BJ (cell line): ENCODE data around the gene NXPH3. TPM values are rescaled to one million over a fixed set of nuclear protein-coding genes. Genes with fewer than 3 reads are reported as not detected.
"Not testable (repeated sequence)": the region's sequence is repeated elsewhere in the genome, so short reads cannot be mapped to it uniquely, and the experiment has no call there.

Experiments
- CTCF ChIA-PET: fragments of 350-600 bp; formaldehyde crosslinking; extraction: SDS; loops from one replicate; lab custom pipeline; 2021; ENCODE audit warnings: antibody characterized with exemption, inconsistent platforms; lab: Yijun Ruan, JAX
- POLR2A ChIA-PET: fragments of 300-600 bp; sonication (Branson Sonifier 250); formaldehyde crosslinking; extraction: SDS; loops from one replicate; lab custom pipeline; 2021; ENCODE audit warnings: antibody characterized with exemption; lab: Charles Lee
- DNase-seq: peaks from one replicate; pipeline ENCODE4 v3.0.0-alpha.2; 2011; ENCODE audit warnings: low read depth
- H3K27me3 ChIP-seq: 2 replicates; pipeline ENCODE4 v1.6.0; 2011; ENCODE audit warnings: low read length; ENCODE audit not compliant: control insufficient read depth, insufficient read depth
- H3K36me3 ChIP-seq: 2 replicates; pipeline ENCODE4 v1.5.1; 2011; ENCODE audit warnings: low read length; ENCODE audit not compliant: control insufficient read depth, insufficient read depth
- H3K4me3 ChIP-seq: 2 replicates; pipeline ENCODE4 v1.5.1; 2011; ENCODE audit warnings: low read depth, mild to moderate bottlenecking, control low read depth, low read length
- polyA plus RNA-seq: library from polyadenylated mRNA; depleted of rRNA; stranded (reverse); fragments of >200 nt; gene quantifications from 2 replicates; pipeline ENCODE4 v1.2.3, GENCODE V29; 2011
- TF ChIP-seq, protein P1 (sequence below): IDR thresholded peaks from 2 replicates; pipeline ENCODE4 v1.5.1; 2011; ENCODE audit warnings: low read depth, mild to moderate bottlenecking, control low read depth, inconsistent platforms, low read length, moderate library complexity; ENCODE audit not compliant: insufficient read depth

The NXPH3 gene
- polyA plus RNA-seq, 1 experiment = 9.3 TPM

DNA sequence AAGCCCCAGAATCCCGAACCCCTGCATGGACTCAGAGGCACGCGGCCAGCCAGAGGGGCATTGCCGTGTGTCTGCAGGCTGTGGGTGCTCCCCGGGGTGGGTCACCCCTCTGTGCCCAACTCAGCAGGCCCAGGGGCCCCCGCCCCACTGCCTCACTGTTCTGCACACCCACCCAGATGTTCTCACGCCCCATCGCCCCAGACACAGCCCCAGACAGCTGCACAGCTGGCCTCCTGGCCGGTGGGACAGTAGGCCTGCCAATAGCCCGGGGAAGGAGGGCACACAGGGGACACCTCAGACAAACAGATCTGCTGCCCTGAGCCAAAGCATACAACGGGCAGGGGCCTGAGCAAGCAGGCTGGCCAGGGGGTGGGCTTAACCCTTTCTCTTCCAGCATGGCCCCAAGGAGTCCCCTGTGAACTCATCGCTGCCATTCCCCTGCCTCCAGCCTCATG lies 27.6 kb upstream of the NXPH3 start:
- Histone ChIP-seq H3K4me3 (no peak overlapping the region), H3K36me3 (no peaks in the 10 kb centered on the region), H3K27me3 (peaks cover 9% of the 10 kb centered on the region)
- DNase-seq = no peak
- ChIA-PET CTCF (interaction anchor here (1.1 to 5.5 kb wide), 8 partner anchors 9 to 116 kb away, joined by 3 to 43 read pairs (median 4); no protein-coding TSS in a partner anchor), POLR2A (no interaction called here)
- TF ChIP-seq, protein P1, sequence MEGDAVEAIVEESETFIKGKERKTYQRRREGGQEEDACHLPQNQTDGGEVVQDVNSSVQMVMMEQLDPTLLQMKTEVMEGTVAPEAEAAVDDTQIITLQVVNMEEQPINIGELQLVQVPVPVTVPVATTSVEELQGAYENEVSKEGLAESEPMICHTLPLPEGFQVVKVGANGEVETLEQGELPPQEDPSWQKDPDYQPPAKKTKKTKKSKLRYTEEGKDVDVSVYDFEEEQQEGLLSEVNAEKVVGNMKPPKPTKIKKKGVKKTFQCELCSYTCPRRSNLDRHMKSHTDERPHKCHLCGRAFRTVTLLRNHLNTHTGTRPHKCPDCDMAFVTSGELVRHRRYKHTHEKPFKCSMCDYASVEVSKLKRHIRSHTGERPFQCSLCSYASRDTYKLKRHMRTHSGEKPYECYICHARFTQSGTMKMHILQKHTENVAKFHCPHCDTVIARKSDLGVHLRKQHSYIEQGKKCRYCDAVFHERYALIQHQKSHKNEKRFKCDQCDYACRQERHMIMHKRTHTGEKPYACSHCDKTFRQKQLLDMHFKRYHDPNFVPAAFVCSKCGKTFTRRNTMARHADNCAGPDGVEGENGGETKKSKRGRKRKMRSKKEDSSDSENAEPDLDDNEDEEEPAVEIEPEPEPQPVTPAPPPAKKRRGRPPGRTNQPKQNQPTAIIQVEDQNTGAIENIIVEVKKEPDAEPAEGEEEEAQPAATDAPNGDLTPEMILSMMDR = no peak

DNA sequence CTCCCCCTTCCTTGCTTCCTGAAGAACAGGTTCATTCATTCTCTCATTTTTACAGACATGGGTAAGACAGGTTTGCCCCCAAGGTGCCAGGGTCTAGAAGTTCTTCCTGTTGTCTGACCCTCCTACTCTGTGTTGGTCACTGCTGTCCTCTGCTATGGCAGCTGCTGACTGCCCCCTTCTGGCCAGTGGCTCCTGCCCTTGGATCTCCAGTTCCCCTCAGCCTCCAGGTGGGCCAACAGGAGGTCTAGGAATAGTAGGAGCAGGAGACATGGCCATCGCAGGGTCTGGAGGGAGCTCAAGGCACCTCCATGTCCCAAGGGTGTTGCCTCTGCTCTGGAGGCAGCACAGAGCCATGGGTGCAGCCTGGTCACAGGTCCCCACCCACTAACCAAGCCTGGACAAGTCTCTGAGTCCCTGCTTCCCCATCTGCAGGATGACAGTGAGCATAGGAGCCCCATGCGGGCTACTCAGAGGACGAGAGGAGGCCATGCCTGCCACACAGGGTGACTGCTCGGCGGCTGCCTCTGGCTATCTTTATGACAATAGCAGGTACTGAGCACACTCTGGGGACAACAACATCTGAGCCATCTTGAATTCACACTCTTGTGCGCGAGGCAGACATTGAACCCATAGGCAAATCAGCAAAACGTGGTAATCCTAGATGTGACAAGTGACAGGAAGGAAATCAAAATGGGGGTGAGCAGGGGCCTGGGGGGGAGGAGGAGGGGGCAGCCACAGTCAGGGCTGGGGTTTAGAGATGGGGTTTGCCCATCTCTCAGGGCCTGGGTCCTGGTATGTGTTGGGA lies 27.0 kb upstream of the NXPH3 start:
- TF ChIP-seq, protein P1 = peak; percentile 80
- Histone ChIP-seq H3K4me3 (no peak overlapping the region), H3K36me3 (no peaks in the 10 kb centered on the region), H3K27me3 (peaks cover 9% of the 10 kb centered on the region)
- no peak for DNase-seq
- POLR2A ChIA-PET = no interaction called here
- CTCF ChIA-PET = interaction anchor here (1.1 to 5.5 kb wide), 8 partner anchors 8 to 117 kb away, joined by 3 to 43 read pairs (median 4); no protein-coding TSS in a partner anchor

DNA sequence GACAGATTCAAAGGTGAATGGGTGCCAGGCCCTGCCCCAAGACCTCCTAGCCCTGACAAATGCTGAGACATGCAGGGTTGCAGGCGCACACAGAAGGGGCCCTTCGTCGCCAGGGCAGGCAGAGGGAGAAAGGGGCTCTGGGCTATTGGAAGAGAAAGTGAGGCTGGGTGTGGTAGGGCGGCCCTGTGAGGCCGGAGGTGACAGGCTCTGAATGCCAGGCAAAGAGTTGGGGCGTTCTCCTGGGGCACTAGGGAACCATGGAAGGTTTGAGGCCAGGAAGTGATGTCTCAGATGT lies 26.4 kb upstream of the NXPH3 start:
- CTCF ChIA-PET = interaction anchor here (0.6 to 10.9 kb wide), 2 partner anchors 38 to 117 kb away, joined by 3 to 294 read pairs; no protein-coding TSS in a partner anchor
- no peak overlapping the region for H3K4me3 ChIP-seq
- H3K27me3 ChIP-seq = peaks cover 9% of the 10 kb centered on the region
- no peaks in the 10 kb centered on the region for H3K36me3 ChIP-seq
- POLR2A ChIA-PET = no interaction called here
- TF ChIP-seq, protein P1 = no peak
- DNase-seq = no peak

DNA sequence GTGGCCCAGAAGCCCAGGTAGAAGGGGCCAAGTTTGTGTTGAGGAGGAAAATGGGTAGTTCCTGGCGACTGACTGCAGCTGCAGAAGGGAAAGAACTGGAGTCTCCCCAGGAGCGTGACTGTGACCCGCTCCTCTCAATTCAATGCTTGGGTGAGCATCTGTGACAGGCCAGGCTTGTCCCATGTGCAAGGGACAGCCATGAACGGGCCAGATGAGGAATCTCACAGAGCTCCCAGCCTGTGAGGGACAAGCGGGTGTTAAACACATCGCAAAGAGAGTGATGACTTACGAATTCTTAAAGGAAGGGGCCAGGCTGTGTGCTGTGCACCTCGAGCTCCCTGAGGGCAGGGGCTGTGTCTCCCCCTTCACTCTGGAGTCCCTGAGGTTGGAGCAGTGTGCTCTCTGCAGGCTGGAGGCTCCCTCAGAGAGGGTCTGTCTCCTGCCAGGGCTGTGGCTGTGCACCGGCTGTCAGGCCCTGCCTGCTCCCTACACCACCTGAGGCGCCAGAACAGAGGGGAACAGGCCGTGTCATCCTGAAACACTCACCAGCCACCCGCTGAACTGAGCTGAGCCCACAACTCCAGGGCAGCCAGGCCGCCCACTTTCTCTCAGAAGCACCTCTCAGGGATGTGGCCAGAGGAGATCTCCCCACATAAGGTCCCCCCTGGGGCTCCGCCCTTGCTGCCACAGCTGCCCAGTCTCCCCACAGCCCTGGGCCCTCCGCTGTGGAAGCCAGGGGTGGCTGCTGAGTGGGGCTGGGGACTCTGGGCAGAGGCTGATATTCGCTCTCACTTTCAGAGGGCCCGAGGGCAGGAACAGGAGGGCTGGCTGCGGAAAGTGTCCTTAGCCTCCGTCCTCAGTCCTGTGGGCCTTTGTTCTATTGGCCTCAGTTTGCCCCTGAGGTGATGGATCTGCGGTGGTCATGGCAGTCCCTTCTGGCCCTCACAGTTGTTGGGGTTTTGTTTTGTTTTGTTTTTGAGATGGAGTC lies 25.7 kb upstream of the NXPH3 start:
- TF ChIP-seq, protein P1 = no peak
- ChIA-PET CTCF (interaction anchor here (0.6 to 10.9 kb wide), 3 partner anchors 20 to 118 kb away, joined by 3 to 294 read pairs (median 4); no protein-coding TSS in a partner anchor), POLR2A (no interaction called here)
- Histone ChIP-seq H3K27me3 (peaks cover 8% of the 10 kb centered on the region; the same call in 1 of the 2 replicates), H3K36me3 (no peaks in the 10 kb centered on the region), H3K4me3 (no peak overlapping the region)
- no peak for DNase-seq

DNA sequence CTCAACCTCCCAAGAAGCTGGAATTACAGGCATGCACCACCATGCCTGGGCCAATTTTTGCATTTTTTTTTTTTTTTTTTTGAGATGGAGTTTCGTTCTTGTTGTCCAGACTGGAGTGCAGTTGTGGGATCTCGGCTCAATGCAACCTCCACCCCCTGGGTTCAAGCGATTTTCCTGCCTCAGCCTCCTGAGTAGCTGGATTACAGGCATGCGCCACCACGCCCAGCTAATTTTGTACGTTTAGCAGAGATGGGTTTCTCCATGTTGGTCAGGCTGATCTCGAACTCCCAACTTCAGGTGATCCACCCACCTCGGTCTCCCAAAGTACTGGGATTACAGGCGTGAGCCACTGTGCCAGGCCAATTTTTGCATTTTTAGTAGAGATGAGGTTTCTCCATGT lies 24.9 kb upstream of the NXPH3 start:
- H3K36me3 ChIP-seq, H3K27me3 ChIP-seq, H3K4me3 ChIP-seq, POLR2A ChIA-PET, DNase-seq: not testable (repeated sequence)
- CTCF ChIA-PET = interaction anchor here (1.0 to 10.9 kb wide), 2 partner anchors 19 to 119 kb away, joined by 4 to 294 read pairs; no protein-coding TSS in a partner anchor
